NCI-H146 treated with DMSO at 0.1 percent for 48 hours (cell line): ENCODE measurements around the gene ANAPC2.

Source experiments
- DNase-seq: peaks from one replicate; lab custom pipeline; 2025; ENCODE audit not compliant: unreplicated experiment; lab: John Stamatoyannopoulos, UW

The ANAPC2 gene

GRCh38 chr9:137178201-137178938, 10.0 kb downstream of the ANAPC2 start:
- no peak for DNase-seq

GRCh38 chr9:137176302-137177182, 11.8 kb downstream of the ANAPC2 start:
- peak; percentile 31 for DNase-seq

- no peak for DNase-seq
Measured at GRCh38 chr9:137175345-137175961, 12.9 kb downstream of the ANAPC2 start.

- peak; percentile 39 for DNase-seq
Measured at GRCh38 chr9:137174722-137175293, 13.6 kb downstream of the ANAPC2 start.

- DNase-seq: no peak
Measured at GRCh38 chr9:137173796-137174664, 14.3 kb downstream of the ANAPC2 start.

- no peak for DNase-seq
Measured at GRCh38 chr9:137172901-137173795, 15.2 kb downstream of the ANAPC2 start.

- DNase-seq: no peak
Measured at GRCh38 chr9:137171149-137171900, 17.0 kb downstream of the ANAPC2 start.

- no peak for DNase-seq
Measured at GRCh38 chr9:137170486-137171148, 17.7 kb downstream of the ANAPC2 start.

GRCh38 chr9:137169896-137170358, 18.4 kb downstream of the ANAPC2 start, which contains the start of gene LRRC26:
TSS of gene LRRC26 (minus strand) at chr9:137170051. CDS start at chr9:137169943, 108 bp downstream.
- DNase-seq: no peak

- DNase-seq: peak; percentile 63
Measured at GRCh38 chr9:137168904-137169856, 19.2 kb downstream of the ANAPC2 start.

- DNase-seq: no peak
Measured at GRCh38 chr9:137168573-137168903, 19.8 kb downstream of the ANAPC2 start.

GRCh38 chr9:137167747-137168572, 20.4 kb downstream of the ANAPC2 start:
- peak; percentile 29 for DNase-seq

GRCh38 chr9:137167277-137167746, 21.0 kb downstream of the ANAPC2 start:
- no peak for DNase-seq

- no peak for DNase-seq
Measured at GRCh38 chr9:137166380-137167229, 21.8 kb downstream of the ANAPC2 start.

- no peak for DNase-seq
Measured at GRCh38 chr9:137165250-137165836, 23.0 kb downstream of the ANAPC2 start.
